C4-2B (cell line): ENCODE measurements around the gene ILKAP.

Experiments used
- ZFX ChIP-seq: fragments of 450-650 bp; IDR thresholded peaks from 2 replicates; pipeline ENCODE4 v1.6.1; 2017
- TF ChIP-seq, protein P1 (sequence below): fragments of 450-650 bp; conservative IDR thresholded peaks from 2 replicates; pipeline ENCODE4 v1.5.1; 2017; ENCODE audit warnings: mild to moderate bottlenecking

DNA sequence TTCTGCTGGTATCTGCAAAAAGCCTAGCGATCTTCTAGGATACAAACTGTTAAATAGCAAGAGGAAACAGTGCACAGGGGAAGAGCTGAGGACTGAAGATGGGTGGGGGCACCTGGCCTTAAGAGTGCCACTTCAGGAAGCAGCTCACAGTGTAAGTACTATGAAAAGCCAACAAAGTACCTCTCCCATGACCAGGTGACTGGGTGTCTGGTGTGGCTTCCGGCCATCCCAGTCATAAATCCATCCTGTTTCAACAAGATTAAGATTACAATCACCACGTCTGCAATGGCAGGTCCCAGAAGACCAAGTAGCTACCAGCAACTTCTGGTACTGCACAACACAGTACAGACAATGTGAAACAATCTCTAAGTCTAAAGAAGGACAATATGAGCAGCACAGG lies 28.8 kb downstream of the ILKAP start:
- TF ChIP-seq, protein P1, sequence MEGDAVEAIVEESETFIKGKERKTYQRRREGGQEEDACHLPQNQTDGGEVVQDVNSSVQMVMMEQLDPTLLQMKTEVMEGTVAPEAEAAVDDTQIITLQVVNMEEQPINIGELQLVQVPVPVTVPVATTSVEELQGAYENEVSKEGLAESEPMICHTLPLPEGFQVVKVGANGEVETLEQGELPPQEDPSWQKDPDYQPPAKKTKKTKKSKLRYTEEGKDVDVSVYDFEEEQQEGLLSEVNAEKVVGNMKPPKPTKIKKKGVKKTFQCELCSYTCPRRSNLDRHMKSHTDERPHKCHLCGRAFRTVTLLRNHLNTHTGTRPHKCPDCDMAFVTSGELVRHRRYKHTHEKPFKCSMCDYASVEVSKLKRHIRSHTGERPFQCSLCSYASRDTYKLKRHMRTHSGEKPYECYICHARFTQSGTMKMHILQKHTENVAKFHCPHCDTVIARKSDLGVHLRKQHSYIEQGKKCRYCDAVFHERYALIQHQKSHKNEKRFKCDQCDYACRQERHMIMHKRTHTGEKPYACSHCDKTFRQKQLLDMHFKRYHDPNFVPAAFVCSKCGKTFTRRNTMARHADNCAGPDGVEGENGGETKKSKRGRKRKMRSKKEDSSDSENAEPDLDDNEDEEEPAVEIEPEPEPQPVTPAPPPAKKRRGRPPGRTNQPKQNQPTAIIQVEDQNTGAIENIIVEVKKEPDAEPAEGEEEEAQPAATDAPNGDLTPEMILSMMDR: no peak
- no peak for TF ChIP-seq ZFX
